Osteocyte (in vitro differentiated cells): ENCODE data around the gene RAB37. TPM values are rescaled to one million over a fixed set of nuclear protein-coding genes. Genes with fewer than 3 reads are reported as not detected.

ENCODE experiments used
- DNase-seq: peaks from one replicate; pipeline ENCODE4 v3.0.0; 2021; ENCODE audit warnings: mixed read lengths; ENCODE audit not compliant: unreplicated experiment; ENCODE audit errors: extremely low spot score
- H3K27ac Mint-ChIP-seq: one replicate; pipeline ENCODE4 v1.8.0; 2021; ENCODE audit warnings: mild to moderate bottlenecking, mixed read lengths; ENCODE audit not compliant: unreplicated experiment
- H3K27me3 Mint-ChIP-seq: one replicate; pipeline ENCODE4 v1.8.0; 2021; ENCODE audit warnings: mixed read lengths; ENCODE audit not compliant: unreplicated experiment
- H3K36me3 Mint-ChIP-seq: one replicate; pipeline ENCODE4 v1.8.0; 2021; ENCODE audit warnings: mixed read lengths; ENCODE audit not compliant: unreplicated experiment
- H3K4me1 Mint-ChIP-seq: one replicate; pipeline ENCODE4 v1.8.0; 2021; ENCODE audit warnings: mixed read lengths; ENCODE audit not compliant: unreplicated experiment
- H3K4me3 Mint-ChIP-seq: one replicate; pipeline ENCODE4 v1.8.0; 2021; ENCODE audit warnings: mild to moderate bottlenecking, moderate library complexity, mixed read lengths; ENCODE audit not compliant: unreplicated experiment
- H3K9me3 Mint-ChIP-seq: one replicate; pipeline ENCODE4 v1.8.0; 2021; ENCODE audit warnings: mixed read lengths; ENCODE audit not compliant: unreplicated experiment
- CTCF ChIP-seq: fragments of 200-600 bp; sonication (generic); IDR thresholded peaks from 2 replicates; pipeline ENCODE4 v1.5.0; 2021; ENCODE audit warnings: antibody characterized with exemption, mild to moderate bottlenecking, moderate library complexity
- total RNA-seq: library from RNA; stranded (reverse); gene quantifications from 2 replicates; pipeline ENCODE4 v1.2.1, GENCODE V29; 2021

The RAB37 gene
- total RNA-seq, 1 donor from 2014 or later, result not detected

DNA sequence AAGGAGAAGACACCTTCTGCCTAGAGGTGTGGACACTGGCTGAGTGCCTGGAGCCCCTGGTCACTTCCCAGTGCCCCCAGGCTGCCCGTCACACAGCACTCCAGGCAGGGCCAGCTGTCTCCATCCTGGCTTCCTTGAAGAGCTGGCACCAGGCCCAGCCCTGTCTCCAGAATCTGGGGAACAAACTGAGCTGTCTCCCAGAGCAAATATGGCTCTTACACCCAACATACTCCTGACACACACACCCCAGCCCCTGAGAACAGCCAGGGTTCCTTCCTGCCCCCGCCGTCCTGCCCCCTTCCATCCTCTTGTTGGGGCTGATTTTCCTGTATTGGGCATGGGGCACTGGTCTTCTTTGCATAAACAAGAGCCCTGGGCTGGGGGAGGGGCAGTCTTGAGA, 20.4 kb downstream of the RAB37 start:
- peaks cover 6% of the 10 kb centered on the region for H3K36me3 Mint-ChIP-seq
- no peaks in the 10 kb centered on the region for H3K27me3 Mint-ChIP-seq
- peak overlapping the region; percentile 62 for H3K4me3 Mint-ChIP-seq
- DNase-seq, result no peak
- peak overlapping the region; percentile 97 for H3K27ac Mint-ChIP-seq
- no peaks in the 10 kb centered on the region for H3K9me3 Mint-ChIP-seq
- TF ChIP-seq CTCF, result no peak
- H3K4me1 Mint-ChIP-seq, result peaks cover 79% of the 10 kb centered on the region

DNA sequence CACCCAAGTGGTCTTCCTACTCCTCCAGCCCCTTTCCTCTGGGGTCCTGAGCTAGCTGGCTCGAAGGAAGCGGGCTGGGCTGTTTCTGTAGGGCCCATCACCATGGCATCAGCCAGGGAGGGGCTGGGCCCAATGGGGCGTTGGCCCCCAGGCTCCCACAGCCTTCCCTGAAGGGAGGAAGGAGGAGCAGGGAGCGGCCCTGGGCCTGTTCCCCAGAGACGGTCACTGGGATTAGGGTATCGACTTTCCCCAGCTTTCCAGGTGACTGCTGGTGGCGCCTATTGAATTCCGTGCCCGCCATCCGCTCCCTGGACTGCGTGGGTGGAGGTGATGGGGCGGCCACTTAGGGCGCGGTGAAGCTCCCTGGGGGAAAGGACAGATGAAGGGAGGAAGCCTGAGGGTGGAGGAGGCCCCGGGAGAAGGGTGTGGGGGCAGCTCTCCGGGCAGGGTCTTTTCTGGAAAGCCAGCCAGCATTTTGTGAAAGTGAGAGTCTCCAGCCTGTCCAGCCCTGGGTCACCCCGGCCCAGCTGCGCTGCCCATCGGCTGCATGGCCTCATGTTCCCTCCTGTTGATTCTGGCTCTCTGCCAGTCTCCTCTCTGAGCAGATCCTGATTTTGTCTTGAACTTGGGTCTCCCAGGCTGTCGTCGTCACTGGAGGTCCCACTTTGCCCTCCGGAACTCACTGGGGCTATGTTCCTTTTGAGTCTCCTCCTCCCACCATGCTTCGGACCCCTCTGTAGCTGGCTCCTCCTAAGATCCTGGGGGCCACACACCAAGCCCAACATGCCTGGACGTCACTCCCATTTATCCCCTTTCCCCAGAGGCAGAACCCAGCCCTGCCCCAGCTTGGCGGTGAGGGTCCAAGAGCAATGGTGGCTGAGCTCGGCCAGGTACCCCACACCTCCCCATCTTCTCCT, 21.1 kb downstream of the RAB37 start:
- H3K27ac Mint-ChIP-seq, result peak overlapping the region; percentile 97
- H3K9me3 Mint-ChIP-seq, result no peaks in the 10 kb centered on the region
- H3K36me3 Mint-ChIP-seq, result no peaks in the 10 kb centered on the region
- DNase-seq, result no peak
- TF ChIP-seq CTCF, result no peak
- peaks cover 79% of the 10 kb centered on the region for H3K4me1 Mint-ChIP-seq
- H3K4me3 Mint-ChIP-seq, result peak overlapping the region; percentile 62
- H3K27me3 Mint-ChIP-seq, result no peaks in the 10 kb centered on the region

DNA sequence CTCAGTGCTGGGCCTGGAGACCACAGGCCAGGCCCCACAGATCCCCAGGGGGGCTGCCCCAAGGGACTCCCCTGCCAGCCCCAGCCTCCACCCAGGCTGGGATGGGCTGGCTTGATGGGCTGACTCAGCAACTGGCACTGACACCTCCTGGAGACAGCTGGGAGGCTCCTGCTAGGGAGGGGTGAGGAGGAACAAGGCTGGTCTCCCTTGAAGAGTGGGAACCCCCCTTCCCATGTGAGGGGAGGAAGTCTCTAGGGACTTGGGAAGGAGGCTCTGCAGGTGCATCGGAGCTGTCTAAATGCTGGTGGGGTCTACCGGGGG, 21.8 kb downstream of the RAB37 start:
- no peaks in the 10 kb centered on the region for H3K9me3 Mint-ChIP-seq
- peaks cover 80% of the 10 kb centered on the region for H3K4me1 Mint-ChIP-seq
- TF ChIP-seq CTCF, result no peak
- H3K36me3 Mint-ChIP-seq, result no peaks in the 10 kb centered on the region
- H3K27ac Mint-ChIP-seq, result peak overlapping the region; percentile 97
- H3K27me3 Mint-ChIP-seq, result no peaks in the 10 kb centered on the region
- H3K4me3 Mint-ChIP-seq, result peak overlapping the region; percentile 62
- DNase-seq, result no peak

DNA sequence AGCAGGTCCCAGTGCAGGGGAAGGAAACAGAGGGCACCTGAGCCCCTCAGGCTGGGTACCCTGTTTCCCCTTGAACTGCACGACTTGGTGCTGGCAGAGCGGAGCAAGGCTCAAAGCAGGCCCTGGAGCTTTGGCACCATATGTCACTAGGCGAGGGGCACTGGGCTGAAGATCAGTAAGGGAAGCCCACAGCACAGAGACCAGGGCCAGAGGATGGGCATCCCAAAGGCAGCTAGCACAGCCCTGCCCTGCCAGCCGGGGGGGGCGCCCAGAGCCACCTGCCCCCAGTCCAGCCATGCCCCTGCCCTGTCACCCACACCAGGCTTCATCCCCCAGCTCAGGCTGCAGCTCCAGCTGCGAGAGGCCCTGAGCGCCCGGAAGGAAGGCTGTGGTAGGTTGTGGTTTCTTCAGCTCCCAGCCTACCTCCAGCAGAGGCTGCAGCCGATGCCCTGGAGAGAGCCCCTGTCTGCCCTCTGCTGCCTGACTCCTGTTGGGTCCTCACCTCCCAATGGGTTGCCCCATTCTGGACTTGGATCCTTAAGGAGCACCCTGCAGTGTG, 22.3 kb downstream of the RAB37 start:
- Mint-ChIP-seq H3K4me1 (peaks cover 84% of the 10 kb centered on the region), H3K36me3 (no peaks in the 10 kb centered on the region), H3K4me3 (peak overlapping the region; percentile 62), H3K27me3 (no peaks in the 10 kb centered on the region), H3K27ac (peak overlapping the region; percentile 97), H3K9me3 (no peaks in the 10 kb centered on the region)
- no peak for DNase-seq
- TF ChIP-seq CTCF, result no peak

GRCh38 chr17:74759941-74760340, 22.9 kb downstream of the RAB37 start:
- H3K9me3 Mint-ChIP-seq, result no peaks in the 10 kb centered on the region
- H3K27ac Mint-ChIP-seq, result peak overlapping the region; percentile 97
- DNase-seq, result no peak
- no peak overlapping the region for H3K4me3 Mint-ChIP-seq
- H3K27me3 Mint-ChIP-seq, result no peaks in the 10 kb centered on the region
- peaks cover 86% of the 10 kb centered on the region for H3K4me1 Mint-ChIP-seq
- TF ChIP-seq CTCF, result no peak
- H3K36me3 Mint-ChIP-seq, result no peaks in the 10 kb centered on the region
